NCI-H2107 treated with DMSO at 0.1 percent for 48 hours (cell line): ENCODE data around the gene PEX14.
"Not testable (repeated sequence)": the region's sequence is repeated elsewhere in the genome, so short reads cannot be mapped to it uniquely, and the experiment has no call there.

Experiments used
- DNase-seq: peaks from one replicate; lab custom pipeline; 2025; ENCODE audit not compliant: unreplicated experiment; lab: John Stamatoyannopoulos, UW

The PEX14 gene

DNA sequence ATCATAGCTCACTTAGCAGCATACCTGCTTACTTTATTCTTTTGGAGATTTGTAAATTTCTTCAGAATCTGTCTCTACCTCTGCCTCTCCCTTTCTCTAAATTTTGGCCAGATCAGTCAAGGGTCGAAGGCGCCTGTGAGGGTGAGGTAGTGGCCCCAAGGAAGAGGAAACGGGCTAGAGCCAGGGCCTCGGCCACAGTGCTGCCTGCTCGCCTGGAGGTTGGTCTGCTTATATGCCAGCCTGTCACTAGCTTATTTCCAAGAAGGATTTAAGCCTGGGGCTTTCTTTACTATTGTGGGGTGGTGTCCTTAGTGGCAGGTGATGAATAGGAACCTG lies 19.6 kb downstream of the PEX14 start:
- no peak for DNase-seq

DNA sequence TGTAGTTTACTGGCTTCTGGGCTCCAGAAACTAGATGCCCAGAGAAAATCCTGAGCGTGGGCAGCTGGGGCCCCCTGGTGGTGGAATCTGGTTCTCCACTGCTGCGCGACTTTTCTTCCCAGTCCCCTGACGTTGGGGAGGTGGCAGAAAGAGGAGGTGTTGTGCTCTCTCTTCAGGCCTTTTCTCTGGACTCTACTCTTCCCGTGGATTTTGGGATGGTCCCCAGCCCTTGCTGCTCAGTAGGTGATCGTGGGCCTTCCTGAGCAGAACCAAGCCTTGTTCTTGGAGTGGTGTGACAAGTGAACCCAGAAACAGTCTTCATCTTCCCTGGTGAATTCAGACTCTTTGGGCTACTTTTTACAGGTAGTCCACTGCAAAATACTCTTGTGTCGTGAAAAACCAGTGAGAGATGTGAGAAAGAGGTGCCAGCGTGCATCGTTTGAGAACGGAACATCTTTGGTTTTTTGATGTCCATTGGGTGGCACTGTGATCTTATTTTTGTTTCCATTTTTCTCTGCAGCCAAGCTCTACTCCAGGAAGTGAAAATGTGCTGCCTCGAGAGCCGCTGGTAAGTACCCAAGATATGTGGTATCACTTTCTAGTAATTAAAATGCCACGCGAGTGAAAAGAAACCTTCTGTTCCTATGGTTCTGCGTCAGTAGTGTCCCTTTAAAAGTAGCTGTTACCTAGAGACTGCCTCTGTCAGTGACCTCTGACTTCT lies 20.2 kb downstream of the PEX14 start:
- no peak for DNase-seq

DNA sequence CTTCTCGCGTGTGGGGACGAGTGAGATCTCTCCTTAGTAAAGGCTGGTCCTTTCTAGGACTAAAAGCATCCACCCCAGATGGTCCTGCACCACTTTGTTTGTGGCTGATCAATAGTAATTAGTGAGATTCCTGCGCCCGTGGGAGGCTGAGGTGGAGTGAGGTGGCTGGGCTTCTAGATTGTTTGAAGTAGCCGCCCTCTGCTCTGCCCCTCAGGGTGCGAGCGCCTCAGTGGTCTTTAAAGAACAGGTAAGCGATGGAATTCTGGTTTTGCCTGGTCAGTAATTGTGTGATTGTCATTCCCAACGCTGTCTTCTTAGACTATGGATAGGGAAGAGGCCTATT lies 20.7 kb downstream of the PEX14 start:
- no peak for DNase-seq

DNA sequence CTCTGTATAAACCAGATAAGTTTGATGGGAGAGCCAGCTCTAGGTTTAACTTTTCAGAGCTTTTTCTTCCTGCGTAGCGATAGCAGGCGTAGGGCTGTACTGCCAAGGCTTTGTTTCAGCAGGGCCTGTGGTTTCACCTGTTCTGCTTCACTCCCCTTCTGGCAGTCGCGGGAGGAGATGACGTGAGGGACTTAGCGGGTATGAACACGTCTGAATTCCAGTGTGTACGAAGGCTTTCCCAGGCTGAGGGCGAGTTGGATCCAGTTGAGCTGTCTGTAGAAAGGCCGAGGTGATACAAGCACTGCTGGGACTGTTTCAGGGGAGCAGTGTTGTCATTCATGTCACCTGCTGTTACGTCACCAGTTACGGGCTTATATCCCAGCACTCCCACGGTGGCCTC lies 21.2 kb downstream of the PEX14 start:
- no peak for DNase-seq

DNA sequence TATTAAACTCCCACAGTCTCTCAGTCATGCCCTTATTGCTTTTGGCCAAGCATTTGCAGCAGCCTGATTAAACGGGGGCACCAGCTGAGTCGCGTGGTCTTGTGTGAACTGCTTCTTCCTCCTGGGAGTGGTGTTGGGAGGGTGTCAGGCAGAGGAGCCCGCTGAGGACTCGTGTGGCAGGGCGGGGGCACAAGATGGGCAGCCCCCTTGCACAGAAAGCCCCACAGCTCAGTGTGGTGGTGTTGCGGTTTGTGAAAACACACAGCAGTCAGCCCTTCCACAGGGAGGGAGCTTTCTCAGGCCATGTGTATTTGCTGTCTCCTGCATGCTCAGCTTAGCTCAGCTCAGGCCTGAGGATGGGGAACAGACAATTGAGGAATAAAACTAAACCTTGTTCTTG lies 22.4 kb downstream of the PEX14 start:
- no peak for DNase-seq

DNA sequence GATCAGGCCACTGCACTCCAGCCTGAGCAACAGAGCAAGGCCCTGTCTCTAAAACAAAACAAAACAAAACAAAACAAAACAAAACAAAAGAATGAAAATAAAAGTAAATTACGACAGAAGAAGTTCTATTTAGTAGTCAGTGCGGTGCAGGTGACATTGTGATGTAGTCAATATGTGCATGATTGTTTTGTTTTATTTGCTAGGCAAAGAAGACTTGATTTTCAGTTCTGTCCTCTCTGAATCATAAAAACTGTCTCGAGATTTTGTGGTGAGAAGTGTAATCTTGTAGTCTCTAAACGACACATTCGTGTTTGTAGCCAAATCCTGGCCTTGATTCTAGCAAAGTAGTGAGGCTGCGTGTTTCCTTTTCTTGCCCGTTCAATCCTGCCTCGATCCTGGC lies 23.5 kb downstream of the PEX14 start:
- DNase-seq, result no peak

DNA sequence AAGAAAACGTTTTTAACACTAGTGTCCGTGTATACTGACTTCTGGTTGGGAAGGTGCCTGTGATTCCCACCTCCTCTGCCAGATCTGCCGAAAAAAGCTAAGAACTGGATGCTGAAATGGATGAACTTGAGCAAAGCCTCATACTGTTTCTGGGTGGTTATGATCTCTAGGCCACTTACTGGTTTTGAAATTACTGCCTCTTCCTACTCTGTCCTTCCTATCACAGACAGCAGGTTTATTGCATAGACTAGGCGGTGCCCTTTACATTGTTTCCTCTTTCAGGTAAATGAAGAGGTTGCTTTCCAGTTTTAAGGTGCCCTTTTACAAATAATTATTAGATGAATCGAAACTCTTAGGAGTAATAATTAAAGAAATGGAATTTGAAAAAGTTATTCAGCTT lies 27.5 kb downstream of the PEX14 start:
- DNase-seq, result no peak

DNA sequence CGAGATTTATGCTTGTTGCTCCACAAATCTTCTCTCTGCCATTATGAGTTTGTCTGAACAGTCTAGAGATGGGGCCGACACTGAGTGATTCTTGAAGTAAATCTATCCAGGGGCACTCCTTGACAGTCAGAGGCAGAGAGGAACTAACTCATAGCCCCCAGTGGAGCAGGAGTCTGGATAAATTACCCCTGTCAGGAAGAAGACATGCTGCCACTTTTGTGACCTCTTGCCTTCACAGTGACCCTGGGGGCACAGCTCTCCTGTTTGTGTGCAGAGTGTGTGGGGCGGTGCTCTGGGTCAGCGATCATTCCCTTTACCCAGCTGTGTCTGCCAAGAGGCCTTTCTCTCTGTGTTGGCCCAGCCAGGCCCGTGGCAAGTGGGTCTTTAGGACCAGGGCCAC lies 29.5 kb downstream of the PEX14 start:
- no peak for DNase-seq

DNA sequence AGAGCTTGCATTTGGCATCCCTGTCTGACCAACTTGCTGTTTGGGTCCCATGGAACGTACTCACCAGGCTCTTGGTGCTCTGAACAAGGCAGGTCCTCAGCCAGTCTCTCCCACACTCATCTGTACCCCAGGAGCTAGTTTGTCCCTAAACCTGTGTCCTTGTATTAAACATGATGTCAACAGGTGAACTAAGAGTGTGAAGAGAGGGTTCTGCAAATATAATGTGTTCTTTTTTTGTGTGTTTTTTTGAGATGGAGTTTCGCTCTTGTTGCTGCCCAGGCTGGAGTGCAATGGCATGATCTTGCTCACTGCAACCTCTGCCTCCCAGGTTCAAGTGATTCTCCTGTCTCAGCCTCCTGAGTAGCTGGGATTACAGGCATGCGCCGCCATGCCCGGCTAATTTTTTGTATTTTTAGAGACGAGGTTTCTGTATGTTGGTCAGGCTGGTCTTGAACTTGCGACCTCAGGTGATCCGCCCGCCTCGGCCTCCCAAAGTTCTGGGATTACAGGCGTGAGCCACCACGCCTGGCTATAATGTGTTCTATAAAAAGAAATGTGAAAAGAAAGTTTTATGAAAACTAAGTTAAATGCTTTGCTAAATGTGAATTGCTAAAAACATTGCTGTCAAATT lies 31.4 kb downstream of the PEX14 start:
- DNase-seq, result not testable (repeated sequence)

DNA sequence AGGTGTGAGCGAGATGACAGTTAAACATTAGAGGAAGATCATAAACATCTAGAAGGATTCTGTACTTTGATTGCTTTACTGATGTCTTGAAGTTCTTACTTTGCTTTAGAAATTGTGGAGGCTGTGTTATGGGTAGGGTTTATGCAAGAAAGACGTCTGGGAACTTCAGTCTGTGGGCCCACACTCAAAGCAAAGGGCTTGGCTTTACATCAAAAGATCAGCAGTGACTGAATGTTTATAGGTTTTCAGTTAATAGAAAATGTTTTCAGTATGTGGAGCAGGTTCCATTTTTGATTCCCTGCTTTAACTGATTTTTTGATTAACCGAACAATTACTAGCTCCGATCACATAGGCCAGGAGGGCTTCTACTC lies 31.9 kb downstream of the PEX14 start:
- no peak for DNase-seq

DNA sequence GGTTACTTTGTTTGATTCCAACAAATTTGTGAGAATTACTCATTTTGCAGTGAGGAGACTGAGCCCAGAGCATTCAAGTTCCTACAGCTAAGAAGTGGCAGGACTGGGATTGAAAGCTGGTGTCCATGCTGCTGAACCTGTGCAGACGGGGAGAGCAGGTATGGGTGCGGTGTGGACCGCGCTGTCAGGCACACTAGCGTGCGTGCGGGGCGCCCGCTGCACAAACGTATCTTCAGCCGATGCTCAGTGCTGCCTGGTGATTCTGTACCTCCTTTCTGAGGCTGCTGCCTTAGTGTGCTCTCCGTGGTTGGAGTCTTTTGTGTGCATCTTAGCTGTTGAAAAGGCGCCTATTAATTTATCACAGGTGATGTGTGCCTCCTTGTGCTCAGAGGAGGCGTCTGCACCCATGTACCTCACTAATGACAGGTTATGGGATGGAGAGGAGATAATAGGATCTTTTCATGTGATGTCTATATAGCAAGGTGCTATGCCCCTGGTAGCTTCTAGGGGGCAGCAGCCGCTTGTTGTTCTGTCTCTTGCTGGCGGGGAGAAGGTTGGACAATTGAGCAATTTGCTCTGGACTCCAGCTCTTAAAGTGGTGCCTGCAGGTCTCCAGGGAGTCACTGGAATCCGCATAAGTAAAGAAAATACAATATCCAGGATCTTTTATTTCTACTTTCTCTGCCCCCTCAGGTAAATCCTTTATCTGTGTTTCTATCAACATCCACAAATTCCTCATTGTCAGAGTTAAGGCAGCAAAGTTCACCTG lies 32.5 kb downstream of the PEX14 start:
- DNase-seq, result peak; percentile 79

DNA sequence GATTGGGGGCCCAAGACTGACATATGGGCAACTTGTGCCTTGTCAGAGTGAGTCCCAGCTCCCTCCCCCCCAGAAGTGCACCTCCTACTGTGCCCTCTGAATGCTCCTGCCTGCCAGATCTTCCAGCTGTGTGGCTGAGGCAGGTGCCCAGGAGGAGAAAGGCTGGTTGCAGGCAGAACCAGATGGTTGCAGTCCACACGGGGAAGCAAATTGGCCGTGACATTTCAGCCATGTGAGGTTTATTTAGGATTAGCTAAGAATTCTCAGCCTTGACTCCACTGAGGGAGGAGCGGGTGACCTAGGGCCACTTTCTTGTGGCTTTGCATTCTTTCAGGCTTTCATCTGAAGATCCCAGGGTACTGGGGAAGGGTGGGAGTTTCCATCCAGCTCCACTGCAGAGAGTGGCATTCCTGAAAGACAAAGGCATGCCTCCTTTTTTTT lies 33.8 kb downstream of the PEX14 start:
- DNase-seq, result no peak

DNA sequence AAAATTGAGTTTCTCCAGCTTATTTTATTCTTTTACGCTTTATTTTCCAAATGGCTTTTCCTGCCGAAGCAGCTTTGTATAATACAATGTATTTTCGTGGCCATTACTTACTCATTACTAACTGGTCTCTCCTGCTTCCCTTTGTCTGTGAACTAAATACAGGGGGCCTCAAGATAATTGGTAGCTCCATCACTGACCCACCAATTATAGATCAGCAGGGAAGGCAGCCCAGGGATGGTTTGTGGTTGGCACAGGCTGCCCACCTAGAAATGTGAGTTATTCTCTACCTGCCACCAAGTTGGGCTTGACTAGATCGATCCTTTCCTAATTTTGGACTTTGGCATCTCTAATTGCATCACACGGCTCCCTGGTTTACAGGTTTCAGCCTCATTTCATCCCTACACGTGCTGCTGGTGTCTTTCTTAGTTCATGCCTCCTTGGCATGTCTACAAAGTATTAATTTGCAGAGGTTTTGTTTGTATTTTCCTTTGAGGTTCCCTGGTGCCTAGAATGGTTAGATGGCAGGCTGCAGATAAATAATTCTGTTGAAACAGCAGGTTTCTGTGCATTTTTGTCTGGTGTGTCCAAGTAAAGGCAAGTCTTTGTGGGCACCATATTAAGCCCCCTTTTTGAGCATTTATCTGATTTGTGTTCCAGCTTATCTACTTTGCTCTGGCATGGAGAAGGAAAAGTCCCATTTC lies 35.2 kb downstream of the PEX14 start:
- no peak for DNase-seq

DNA sequence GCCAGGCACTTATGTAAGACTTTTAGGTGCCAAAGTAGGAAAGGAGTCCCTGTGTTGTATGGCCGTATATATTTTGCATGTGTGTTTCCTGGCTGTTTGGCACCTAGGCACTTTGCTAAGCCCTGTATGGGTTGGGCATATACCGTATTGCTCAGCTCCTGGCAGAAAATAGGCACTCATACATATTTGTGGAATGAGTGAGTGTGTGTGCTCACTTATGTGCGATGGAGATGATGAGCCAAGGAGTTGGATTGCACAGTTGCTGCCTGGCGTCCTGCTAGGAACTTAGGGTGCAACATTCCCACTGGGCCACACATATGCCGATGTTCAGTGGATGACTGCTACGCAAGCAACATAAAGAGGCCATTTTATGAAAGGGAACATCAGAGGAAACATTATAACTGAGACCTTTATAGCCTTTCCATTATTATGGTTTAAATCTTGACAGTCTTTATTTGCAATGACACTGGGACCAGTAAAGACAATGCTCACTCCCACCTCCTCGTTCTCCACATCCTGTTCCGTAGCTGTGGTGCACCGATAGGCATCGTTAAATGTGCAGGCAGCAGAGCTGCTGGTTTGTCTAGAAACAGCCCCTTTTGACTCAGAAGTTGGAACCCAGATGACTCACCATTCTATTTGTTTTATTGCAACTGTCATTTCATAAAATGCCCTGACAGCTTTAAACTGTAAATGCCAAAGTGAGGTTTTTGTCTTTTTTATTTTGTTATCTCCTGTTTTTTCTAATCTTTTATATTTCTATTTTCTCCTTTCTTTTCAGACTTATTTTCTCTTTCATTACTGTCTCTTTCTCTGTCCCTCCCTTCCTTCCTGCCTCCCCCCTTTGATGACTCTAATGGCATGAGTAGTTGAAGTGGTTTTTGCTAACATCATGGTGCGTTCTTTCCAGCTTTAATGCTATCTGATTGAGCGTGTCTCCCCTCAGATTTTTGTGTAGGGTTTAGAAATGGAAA lies 36.1 kb downstream of the PEX14 start:
- DNase-seq, result no peak

DNA sequence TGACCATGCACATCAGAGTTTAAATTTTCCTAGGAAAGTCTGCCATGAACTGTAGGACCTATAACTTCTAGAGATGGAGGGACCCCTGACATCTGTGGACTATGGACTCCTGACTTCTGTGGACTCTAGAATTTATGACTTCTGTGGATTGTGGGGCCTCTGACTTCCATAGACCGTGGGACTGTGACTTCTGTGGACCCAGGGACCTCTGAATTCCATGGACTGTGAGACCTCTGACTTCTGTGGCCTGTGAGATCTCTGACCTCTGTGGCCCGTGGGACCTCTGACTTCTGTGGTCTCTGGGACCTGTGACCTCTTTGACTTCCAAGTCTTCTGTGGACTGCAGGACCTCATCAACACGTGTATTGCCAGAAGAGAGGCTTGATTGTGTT lies 36.7 kb downstream of the PEX14 start:
- no peak for DNase-seq

DNA sequence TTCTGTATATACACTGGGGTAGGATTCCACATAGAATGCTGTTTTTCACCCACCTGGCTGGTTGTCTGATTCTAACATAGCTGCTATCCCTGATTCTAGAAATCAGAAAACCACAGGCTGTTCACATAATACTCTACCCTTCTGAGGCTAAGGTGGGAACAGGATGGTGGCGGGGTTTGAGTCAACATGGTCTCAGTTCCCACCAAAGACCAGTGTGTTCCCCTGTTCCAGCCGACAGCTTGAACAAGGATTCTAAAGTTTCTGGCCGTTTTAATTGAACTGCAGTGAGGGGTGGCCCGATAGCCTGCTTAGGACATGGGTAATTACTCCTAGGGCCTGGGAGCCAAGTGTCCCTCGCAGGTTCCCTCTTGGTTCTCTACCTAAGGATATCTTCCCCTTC lies 38.4 kb downstream of the PEX14 start:
- DNase-seq, result no peak

DNA sequence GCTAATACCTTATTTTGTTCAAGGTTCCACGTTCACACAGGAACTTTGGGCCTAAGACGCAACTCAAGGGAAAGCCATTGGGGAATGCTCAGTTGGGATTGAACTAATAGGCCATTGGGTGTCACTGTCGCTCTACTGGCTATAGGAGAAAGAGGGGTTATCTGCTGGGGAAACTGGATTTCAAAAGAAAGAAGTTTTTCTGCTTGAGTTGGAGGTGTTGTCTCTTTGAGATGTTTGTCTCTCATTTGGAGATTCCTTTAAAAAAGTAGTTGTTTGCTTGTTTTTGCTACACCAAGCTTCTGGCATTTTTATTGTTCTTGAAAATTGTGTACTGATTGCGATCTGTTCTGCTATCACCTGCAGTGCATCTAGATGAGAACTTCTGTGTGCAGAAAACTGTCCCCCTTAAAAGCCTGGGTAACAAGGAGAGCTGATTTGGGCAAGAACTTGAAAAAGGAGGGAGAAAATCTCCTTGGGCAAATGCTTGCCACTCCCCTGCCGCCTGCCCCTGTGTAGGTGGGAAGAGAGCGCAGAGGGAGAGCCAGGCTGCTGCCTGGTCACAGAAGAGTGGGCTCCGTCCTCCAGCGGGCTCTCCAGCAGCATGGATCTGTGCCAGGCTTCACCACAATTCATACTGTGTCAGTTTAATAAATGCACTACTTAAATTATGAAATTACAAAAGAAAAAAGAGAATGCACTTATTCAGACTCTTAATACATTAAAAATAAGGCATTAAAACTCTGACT lies 39.9 kb downstream of the PEX14 start:
- DNase-seq, result no peak

DNA sequence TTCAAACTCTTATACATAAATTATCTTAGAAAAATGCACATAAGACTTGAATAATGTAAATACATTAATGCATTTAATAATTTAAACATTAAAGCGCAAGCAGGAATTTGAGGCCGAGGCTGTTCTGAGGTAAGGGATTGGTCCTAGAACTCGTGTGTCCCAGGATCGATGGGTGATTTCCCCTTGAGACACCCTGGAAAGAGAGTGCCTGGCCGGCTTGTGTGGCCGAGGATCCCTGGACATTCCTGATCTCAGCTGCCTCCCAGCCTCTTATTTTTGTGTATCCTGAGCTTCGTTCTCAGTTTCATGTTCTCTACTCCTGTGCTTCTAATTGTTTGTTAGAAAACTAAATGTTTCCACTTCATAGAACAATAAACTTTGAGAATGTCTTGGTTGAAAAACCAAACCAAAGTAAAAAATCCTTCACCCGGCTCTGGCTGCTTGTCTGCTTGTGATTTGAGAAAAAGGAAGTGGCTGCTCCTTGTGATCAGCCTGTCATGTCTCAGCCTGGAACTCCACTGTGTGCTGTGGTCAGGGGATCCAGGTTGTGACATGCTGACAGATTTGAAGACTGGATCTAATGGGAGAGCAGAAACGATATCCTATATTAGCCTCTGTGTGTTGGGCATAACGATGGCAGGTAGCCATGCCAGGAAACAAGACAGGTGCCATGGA lies 40.7 kb downstream of the PEX14 start:
- no peak for DNase-seq

DNA sequence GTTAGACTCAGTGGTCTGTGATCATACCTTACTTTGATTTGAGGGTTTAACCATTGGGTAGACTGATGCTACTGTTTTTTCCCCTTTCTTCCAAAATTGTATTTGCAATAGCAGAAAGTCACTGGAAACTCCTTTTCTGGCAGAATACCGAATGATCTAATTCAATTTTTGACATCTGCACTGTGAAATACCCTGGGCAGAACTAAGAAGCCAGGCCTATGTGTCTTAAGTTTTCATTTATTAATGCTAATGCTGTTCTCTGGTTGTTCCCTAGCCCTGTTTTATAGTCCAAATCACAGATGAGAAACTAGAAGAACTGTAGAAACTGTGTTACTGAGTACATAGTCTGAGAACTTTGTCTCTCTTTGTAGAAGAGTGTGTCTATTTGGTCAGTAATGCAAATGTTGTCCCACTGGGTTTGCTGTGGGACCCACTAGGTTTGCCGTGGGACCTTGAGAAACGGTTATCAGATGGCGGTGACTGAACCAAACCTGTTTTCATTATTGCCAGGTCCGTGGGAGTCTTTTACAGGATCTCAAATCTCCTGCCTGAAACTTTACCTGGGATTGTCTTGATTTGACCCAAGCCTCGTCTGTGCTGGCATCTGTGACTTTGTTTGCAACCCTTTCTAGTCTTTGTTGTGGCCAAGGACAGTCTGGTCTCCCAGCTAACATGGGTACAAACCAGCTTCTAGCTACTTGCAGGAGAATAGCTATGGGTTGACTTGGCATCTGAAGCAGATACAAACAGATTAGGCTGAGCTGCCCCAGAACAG lies 41.4 kb downstream of the PEX14 start:
- DNase-seq, result no peak
